GM06990 (cell line): ENCODE data around the gene OSR1.
A peak's percentile ranks its signal among the peaks of the same experiment; 100 is the strongest.

ENCODE experiments used
- DNase-seq: peaks from one replicate; pipeline ENCODE4 v3.0.0-alpha.2; 2011; ENCODE audit not compliant: insufficient read length; ENCODE audit errors: extremely low read depth
- H3K27me3 ChIP-seq: replicated peaks from 2 replicates; pipeline ENCODE4 v1.6.0; 2011; ENCODE audit warnings: low read length; ENCODE audit not compliant: control insufficient read depth, insufficient read depth
- H3K36me3 ChIP-seq: 2 replicates; pipeline ENCODE4 v1.5.1; 2011; ENCODE audit warnings: low read length; ENCODE audit not compliant: control insufficient read depth, insufficient read depth
- H3K4me3 ChIP-seq: replicated peaks from 2 replicates; pipeline ENCODE4 v1.5.1; 2011; ENCODE audit warnings: low read depth, mild to moderate bottlenecking, control low read depth, low read length
- CTCF ChIP-seq: IDR thresholded peaks from 2 replicates; pipeline ENCODE4 v1.5.1; 2011; ENCODE audit warnings: low read length, control low read depth, mild to moderate bottlenecking, inconsistent platforms; ENCODE audit not compliant: insufficient read depth, poor library complexity, severe bottlenecking

OSR1 gene

GRCh38 chr2:19350678-19351401 is 7.6 kb downstream of the OSR1 start:
- no peaks in the 10 kb centered on the region for H3K36me3 ChIP-seq
- DNase-seq: no peak
- no peak overlapping the region for H3K4me3 ChIP-seq
- TF ChIP-seq CTCF: no peak
- H3K27me3 ChIP-seq: peaks cover 6% of the 10 kb centered on the region

DNA sequence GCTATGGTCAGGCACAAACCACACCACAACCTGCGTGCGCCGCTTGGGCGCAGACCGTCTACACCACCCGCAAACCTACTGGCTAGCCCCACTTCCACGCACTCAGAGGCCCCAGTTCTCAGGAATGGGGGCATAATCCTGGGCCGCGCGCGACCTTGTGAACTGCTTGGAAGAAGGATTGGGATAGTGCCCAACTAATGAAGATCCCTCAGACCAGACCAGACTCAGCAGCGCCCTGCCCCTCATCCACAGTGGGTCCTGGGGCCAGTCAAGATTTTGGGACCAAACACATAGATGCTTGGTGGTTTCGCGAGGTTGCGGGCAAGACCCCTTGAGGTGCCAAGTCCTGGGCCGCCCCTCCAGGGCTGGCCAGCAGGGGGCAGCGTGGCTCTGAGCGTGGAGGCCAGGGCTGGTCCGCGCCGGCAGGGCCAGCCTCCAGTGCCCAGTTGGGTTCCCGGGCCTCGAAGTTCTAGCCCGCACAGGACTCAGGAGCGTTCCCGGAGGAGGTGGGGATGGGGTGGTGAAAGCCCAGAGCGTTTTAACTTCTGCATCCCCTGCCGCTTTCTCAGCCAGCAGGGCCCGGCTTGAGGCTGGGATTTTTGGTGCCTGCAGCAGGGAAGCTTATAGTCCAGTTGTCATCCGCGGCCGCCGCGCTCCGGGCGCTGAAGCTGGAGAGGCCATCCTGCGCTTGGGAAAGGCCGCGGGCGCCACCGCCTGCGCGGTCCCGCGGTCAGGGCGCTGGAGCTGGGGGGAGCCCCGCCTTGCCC is 8.3 kb downstream of the OSR1 start:
- peak; percentile 51 for DNase-seq
- no peak overlapping the region for H3K4me3 ChIP-seq
- peaks cover 4% of the 10 kb centered on the region for H3K27me3 ChIP-seq
- no peaks in the 10 kb centered on the region for H3K36me3 ChIP-seq
- TF ChIP-seq CTCF: peak; percentile 94

DNA sequence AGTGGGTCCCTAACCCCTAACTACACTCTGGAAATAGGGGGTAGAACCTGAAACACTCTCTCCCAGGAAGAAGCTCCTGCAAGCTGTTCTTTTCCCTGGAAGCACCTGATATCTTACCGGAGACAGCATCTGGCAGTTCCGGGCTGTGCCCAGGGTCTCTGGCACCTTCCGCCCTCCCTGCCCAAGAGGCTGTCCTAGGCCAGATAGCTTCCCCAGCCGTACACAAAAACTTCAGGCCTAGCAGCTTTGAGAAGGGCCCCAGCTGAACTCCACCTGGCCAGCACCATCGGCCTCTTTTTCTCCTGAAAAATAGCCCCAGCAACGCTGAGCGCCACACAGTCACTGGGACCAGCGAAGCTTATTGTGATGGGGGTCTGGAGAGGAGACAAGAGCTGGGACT is 9.7 kb downstream of the OSR1 start:
- Histone ChIP-seq H3K27me3 (peaks cover 4% of the 10 kb centered on the region), H3K36me3 (no peaks in the 10 kb centered on the region), H3K4me3 (no peak overlapping the region)
- TF ChIP-seq CTCF: no peak
- no peak for DNase-seq

- Histone ChIP-seq H3K36me3 (no peaks in the 10 kb centered on the region), H3K4me3 (peak overlapping the region; percentile 96), H3K27me3 (peaks cover 4% of the 10 kb centered on the region)
- DNase-seq: peak; percentile 98
- no peak for TF ChIP-seq CTCF
Measured at GRCh38 chr2:19347619-19348562, 10.5 kb downstream of the OSR1 start.

DNA sequence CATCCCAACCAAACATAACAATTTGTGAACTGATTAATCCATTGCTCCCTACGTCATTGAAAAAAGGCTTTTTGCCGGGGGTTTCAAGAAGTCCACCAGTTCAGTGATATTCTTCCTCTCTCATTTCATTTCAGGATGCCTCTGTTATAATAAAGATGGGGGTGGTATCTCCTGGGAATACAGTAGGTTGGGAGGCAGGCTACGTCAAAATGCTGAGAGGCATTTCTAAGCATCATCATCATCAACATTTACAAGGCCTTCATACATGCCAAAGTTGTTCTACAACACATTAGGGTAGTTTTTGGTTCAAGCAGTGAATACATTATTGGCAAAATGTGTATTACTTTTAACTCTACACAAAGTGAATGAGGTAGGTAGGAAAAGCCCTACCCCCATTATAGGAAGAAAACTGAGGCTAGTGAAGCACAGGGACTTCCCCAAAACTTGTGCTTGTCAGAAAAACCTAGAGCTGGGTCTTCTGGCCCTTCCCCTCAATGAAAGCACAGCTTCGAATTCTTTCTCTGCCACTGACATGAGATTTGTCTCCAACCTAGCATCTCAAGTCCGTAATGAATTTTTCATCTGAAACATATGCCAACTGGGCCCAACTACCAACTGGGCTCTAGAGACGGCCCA is 11.3 kb downstream of the OSR1 start:
- peaks cover 2% of the 10 kb centered on the region; the same call in 1 of the 2 replicates for H3K27me3 ChIP-seq
- no peaks in the 10 kb centered on the region for H3K36me3 ChIP-seq
- no peak for TF ChIP-seq CTCF
- no peak for DNase-seq
- H3K4me3 ChIP-seq: peak overlapping the region; percentile 96
